Measurements from ENCODE around the gene SLC25A30.
"Not testable (repeated sequence)": the region's sequence is repeated elsewhere in the genome, so short reads cannot be mapped to it uniquely, and the experiment has no call there.

SLC25A30 gene

GRCh38 chr13:45388664-45389063 lies 29.5 kb downstream of the SLC25A30 start:
- no peak for DNase-seq

GRCh38 chr13:45386892-45387575 lies 31.1 kb downstream of the SLC25A30 start:
- DNase-seq = not testable (repeated sequence)

GRCh38 chr13:45385907-45386553 lies 32.1 kb downstream of the SLC25A30 start:
- DNase-seq = no peak

GRCh38 chr13:45385320-45385719 lies 32.9 kb downstream of the SLC25A30 start:
- no peak for DNase-seq

GRCh38 chr13:45384474-45385174 lies 33.5 kb downstream of the SLC25A30 start:
- no peak for DNase-seq

GRCh38 chr13:45382739-45383138 lies 35.4 kb downstream of the SLC25A30 start:
- not testable (repeated sequence) for DNase-seq

GRCh38 chr13:45381196-45381595 lies 37.0 kb downstream of the SLC25A30 start:
- DNase-seq = no peak

- DNase-seq = not testable (repeated sequence)
These were observed 37.5 kb downstream of the SLC25A30 start for GRCh38 chr13:45380708-45381107.

- not testable (repeated sequence) for DNase-seq
These were observed 38.7 kb downstream of the SLC25A30 start for GRCh38 chr13:45379516-45379915.

- not testable (repeated sequence) for DNase-seq
These were observed 39.4 kb downstream of the SLC25A30 start for GRCh38 chr13:45378786-45379185.

- DNase-seq = not testable (repeated sequence)
These were observed 40.9 kb downstream of the SLC25A30 start for GRCh38 chr13:45377314-45377713.

- DNase-seq = not testable (repeated sequence)
These were observed 41.5 kb downstream of the SLC25A30 start for GRCh38 chr13:45376651-45377050.

GRCh38 chr13:45374917-45375316 lies 43.3 kb downstream of the SLC25A30 start:
- DNase-seq = no peak

- DNase-seq = no peak
These were observed 45.0 kb downstream of the SLC25A30 start for GRCh38 chr13:45373162-45373547.

GRCh38 chr13:45372189-45373161 lies 45.7 kb downstream of the SLC25A30 start:
- DNase-seq = no peak

- DNase-seq = no peak
These were observed 47.2 kb downstream of the SLC25A30 start for GRCh38 chr13:45370922-45371406.

- DNase-seq = no peak
These were observed 49.1 kb downstream of the SLC25A30 start for GRCh38 chr13:45369116-45369515.

- DNase-seq = no peak
These were observed 49.6 kb downstream of the SLC25A30 start for GRCh38 chr13:45368571-45368970.

GRCh38 chr13:45368005-45368404 lies 50.2 kb downstream of the SLC25A30 start:
- no peak for DNase-seq

- no peak for DNase-seq
These were observed 50.8 kb downstream of the SLC25A30 start for GRCh38 chr13:45367358-45367757.

GRCh38 chr13:45365558-45365885 lies 52.7 kb downstream of the SLC25A30 start:
- no peak for DNase-seq

GRCh38 chr13:45364876-45365557 lies 53.2 kb downstream of the SLC25A30 start:
- DNase-seq = no peak
